Measurements from ENCODE around the gene SGCA. TPM values are rescaled to one million over a fixed set of nuclear protein-coding genes. Genes with fewer than 3 reads are reported as not detected.
A peak's percentile ranks its signal among the peaks of the same experiment; 100 is the strongest.

SGCA gene
- total RNA-seq, 1 donor from 2014 or later, result 12.0 TPM

DNA sequence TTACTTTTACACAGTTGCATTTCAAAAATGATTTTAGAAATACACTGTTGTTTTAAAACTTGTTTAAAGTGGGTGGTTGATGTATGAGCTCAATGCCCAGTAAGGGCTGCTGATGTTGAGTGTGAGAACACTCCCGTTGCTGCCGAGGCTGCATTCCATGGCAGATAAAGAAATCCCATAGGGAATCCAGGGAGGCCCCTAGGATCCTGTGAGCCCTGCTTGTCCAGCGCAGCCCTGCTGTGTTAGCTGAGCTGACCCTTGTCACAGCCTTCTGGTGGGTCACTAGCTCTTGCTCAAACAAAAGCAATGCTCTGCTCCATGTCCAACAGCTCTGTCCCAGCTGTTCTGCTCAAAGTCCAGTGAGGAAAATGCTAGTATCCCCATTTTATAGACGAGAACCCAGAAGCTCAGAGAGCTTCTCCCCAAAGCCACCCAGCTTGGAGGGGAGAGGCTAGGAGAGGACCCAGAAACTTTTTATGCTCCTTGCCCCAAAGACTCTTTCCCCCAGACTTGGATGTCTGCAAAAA is 54.2 kb downstream of the SGCA start:
- H3K4me1 Mint-ChIP-seq (ENCODE audit: unreplicated experiment), result peaks cover 87% of the 10 kb centered on the region

DNA sequence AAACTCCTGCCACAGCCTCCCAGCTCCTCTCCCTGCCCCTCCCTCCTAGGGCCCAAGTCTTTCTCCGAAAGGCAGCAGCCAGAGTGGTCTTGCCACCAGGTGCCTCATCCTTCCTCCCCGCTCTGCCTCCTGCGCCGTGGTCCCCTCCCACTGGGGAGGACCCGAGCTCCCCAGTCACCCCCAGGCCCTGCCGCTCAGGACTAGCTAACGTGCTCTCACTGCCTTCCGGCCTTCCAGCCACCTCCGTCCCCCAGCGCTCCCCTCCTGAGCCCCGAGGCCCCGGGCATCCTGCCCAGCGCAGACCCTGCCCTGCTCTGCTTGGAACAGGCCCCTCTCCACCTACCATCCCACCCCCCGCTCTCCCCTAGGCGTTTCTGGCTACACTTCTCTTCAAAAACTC is 55.0 kb downstream of the SGCA start:
- peak overlapping the region; percentile 41 for H3K4me3 Mint-ChIP-seq (ENCODE audit: unreplicated experiment)
- peak overlapping the region; percentile 96 for H3K27ac Mint-ChIP-seq (ENCODE audit: unreplicated experiment)
- H3K4me1 Mint-ChIP-seq (ENCODE audit: unreplicated experiment), result peaks cover 79% of the 10 kb centered on the region
- no peaks in the 10 kb centered on the region for H3K36me3 Mint-ChIP-seq (ENCODE audit: unreplicated experiment)
- no peaks in the 10 kb centered on the region for H3K27me3 Mint-ChIP-seq (ENCODE audit: unreplicated experiment)
- DNase-seq (ENCODE audit: extremely low spot score, unreplicated experiment), result peak; percentile 84
- no peaks in the 10 kb centered on the region for H3K9me3 Mint-ChIP-seq (ENCODE audit: unreplicated experiment)
- TF ChIP-seq, protein P1, sequence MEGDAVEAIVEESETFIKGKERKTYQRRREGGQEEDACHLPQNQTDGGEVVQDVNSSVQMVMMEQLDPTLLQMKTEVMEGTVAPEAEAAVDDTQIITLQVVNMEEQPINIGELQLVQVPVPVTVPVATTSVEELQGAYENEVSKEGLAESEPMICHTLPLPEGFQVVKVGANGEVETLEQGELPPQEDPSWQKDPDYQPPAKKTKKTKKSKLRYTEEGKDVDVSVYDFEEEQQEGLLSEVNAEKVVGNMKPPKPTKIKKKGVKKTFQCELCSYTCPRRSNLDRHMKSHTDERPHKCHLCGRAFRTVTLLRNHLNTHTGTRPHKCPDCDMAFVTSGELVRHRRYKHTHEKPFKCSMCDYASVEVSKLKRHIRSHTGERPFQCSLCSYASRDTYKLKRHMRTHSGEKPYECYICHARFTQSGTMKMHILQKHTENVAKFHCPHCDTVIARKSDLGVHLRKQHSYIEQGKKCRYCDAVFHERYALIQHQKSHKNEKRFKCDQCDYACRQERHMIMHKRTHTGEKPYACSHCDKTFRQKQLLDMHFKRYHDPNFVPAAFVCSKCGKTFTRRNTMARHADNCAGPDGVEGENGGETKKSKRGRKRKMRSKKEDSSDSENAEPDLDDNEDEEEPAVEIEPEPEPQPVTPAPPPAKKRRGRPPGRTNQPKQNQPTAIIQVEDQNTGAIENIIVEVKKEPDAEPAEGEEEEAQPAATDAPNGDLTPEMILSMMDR (IDR thresholded peaks at IDR 0.05), result no peak

More for the DNA sequence above, 54.2 kb downstream of the SGCA start:
- no peaks in the 10 kb centered on the region for H3K27me3 Mint-ChIP-seq (ENCODE audit: unreplicated experiment)
- H3K27ac Mint-ChIP-seq (ENCODE audit: unreplicated experiment), result peak overlapping the region; percentile 96
- H3K36me3 Mint-ChIP-seq (ENCODE audit: unreplicated experiment), result no peaks in the 10 kb centered on the region
- TF ChIP-seq, protein P1 (IDR thresholded peaks at IDR 0.05), result no peak
- H3K4me3 Mint-ChIP-seq (ENCODE audit: unreplicated experiment), result peak overlapping the region; percentile 41
- H3K9me3 Mint-ChIP-seq (ENCODE audit: unreplicated experiment), result no peaks in the 10 kb centered on the region
- peak; percentile 84 for DNase-seq (ENCODE audit: extremely low spot score, unreplicated experiment)

DNA sequence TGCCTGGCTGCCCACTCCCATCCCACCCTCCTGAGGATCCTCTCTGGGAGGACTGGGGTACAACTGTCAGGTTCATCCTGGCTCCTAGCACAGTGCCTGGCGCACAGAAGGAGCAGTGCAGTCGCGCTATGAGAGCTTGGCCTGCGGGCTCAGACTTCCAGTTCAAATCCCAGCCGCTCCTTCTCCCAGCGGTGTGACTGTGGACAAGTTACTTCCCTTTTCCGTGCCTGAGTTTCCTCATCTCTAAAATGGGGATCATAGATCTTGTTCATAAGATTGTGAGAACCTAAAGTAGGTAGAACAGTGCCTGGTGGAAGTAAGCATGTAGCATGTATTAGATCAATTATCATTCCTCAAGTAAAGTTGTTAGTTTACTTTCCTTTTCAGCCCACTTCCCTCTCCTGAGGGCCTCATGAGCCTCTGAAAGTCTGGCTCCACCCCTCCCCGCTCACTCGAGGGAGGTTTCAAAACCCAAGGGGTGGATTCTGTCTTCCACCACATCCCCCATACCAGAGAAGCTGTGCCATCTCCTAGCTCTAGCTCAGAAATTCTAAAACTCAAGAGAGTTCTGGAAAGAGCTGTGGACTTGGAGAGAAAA is 55.6 kb downstream of the SGCA start:
- H3K9me3 Mint-ChIP-seq (ENCODE audit: unreplicated experiment), result no peaks in the 10 kb centered on the region
- no peaks in the 10 kb centered on the region for H3K27me3 Mint-ChIP-seq (ENCODE audit: unreplicated experiment)
- H3K4me1 Mint-ChIP-seq (ENCODE audit: unreplicated experiment), result peaks cover 75% of the 10 kb centered on the region
- TF ChIP-seq, protein P1 (IDR thresholded peaks at IDR 0.05), result no peak
- no peaks in the 10 kb centered on the region for H3K36me3 Mint-ChIP-seq (ENCODE audit: unreplicated experiment)
- peak overlapping the region; percentile 19 for H3K4me3 Mint-ChIP-seq (ENCODE audit: unreplicated experiment)
- peak overlapping the region; percentile 96 for H3K27ac Mint-ChIP-seq (ENCODE audit: unreplicated experiment)
- DNase-seq (ENCODE audit: extremely low spot score, unreplicated experiment), result peak; percentile 85

DNA sequence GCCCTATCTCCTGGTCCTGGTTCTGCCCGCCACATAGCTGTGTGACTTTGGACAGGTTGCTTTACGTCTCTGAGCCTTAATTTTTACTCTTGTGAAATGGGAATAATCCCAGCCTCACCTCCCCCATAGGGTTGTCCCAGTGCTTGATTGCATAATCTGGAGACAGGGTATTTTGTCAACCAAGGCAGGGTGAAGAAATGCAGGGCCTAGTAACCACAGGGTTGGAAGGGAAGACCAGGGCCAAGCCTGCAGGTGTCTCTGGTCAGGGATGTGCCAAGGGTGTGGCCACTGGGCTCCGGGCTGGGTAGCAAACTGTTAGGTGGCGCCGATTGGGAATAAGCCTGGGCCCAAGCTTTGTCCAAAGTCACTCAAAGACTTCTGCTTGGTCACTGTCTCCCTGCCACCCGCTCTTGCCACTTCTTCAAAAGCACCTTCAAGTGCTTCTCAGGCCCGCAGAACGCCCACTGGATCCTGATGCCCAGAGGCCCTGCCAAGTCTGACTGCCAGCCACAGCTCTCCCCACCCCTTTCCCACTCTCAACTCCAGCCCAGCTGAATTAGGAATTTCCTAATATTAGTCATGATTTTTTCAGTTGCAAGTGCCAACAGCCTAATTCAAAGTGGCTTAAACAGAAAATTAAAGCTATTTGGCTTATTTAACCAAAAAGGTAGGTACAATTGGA is 56.2 kb downstream of the SGCA start:
- Mint-ChIP-seq H3K36me3 (ENCODE audit: unreplicated experiment) (no peaks in the 10 kb centered on the region), H3K4me3 (ENCODE audit: unreplicated experiment) (peak overlapping the region; percentile 19), H3K27me3 (ENCODE audit: unreplicated experiment) (no peaks in the 10 kb centered on the region), H3K9me3 (ENCODE audit: unreplicated experiment) (no peaks in the 10 kb centered on the region), H3K27ac (ENCODE audit: unreplicated experiment) (peak overlapping the region; percentile 96), H3K4me1 (ENCODE audit: unreplicated experiment) (peaks cover 69% of the 10 kb centered on the region)
- DNase-seq (ENCODE audit: extremely low spot score, unreplicated experiment), result peak; percentile 87
- TF ChIP-seq, protein P1 (IDR thresholded peaks at IDR 0.05), result no peak

DNA sequence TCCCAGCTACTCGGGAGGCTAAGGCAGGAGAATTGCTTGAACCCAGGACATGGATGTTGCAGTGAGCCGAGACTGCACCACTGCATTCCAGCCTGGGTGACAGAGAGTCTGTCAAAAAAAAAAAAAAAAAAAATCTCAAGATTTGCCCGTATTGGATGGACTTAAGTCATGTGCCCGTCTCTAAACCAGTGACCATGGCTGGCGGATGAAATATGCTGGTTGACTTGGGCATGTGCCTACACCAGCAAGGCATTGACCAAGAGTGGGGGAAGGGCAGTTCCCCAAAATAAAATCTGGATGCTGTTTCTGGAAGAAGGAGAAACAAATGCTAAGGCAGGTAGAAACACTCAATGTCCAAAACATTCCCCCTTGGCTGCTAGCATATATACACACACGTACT is 57.1 kb downstream of the SGCA start:
- no peak for DNase-seq (ENCODE audit: extremely low spot score, unreplicated experiment)
- Mint-ChIP-seq H3K36me3 (ENCODE audit: unreplicated experiment) (no peaks in the 10 kb centered on the region), H3K27ac (ENCODE audit: unreplicated experiment) (peak overlapping the region; percentile 96), H3K4me1 (ENCODE audit: unreplicated experiment) (peaks cover 60% of the 10 kb centered on the region), H3K27me3 (ENCODE audit: unreplicated experiment) (no peaks in the 10 kb centered on the region), H3K9me3 (ENCODE audit: unreplicated experiment) (no peaks in the 10 kb centered on the region), H3K4me3 (ENCODE audit: unreplicated experiment) (no peak overlapping the region)
- TF ChIP-seq, protein P1 (IDR thresholded peaks at IDR 0.05), result no peak
